SK-MEL-5 (cell line): ENCODE measurements around the gene NDST4. TPM values are rescaled to one million over a fixed set of nuclear protein-coding genes. Genes with fewer than 3 reads are reported as not detected.
"Not testable (repeated sequence)": the region's sequence is repeated elsewhere in the genome, so short reads cannot be mapped to it uniquely, and the experiment has no call there.

Source experiments
- DNase-seq: peaks from one replicate; pipeline ENCODE4 v3.0.0-alpha.2; 2016; ENCODE audit warnings: low read depth, low spot score
- in situ Hi-C: cut with HindIII; loops from 2 replicates; pipeline ENCODE4 v1.10.0; 2016; ENCODE audit warnings: low sequenced_read_pairs, high pct_unique_total_duplicates, low pct_unique_long_range_greater_than_20kb
- total RNA-seq: library from RNA; depleted of rRNA; stranded (reverse); fragments of >200 nt; shearing (Covaris generic); gene quantifications from 2 replicates; pipeline ENCODE4 v1.2.3, GENCODE V29; 2014

Gene NDST4
- total RNA-seq, 1 experiment from 2014 or later, result 0.29 TPM

DNA sequence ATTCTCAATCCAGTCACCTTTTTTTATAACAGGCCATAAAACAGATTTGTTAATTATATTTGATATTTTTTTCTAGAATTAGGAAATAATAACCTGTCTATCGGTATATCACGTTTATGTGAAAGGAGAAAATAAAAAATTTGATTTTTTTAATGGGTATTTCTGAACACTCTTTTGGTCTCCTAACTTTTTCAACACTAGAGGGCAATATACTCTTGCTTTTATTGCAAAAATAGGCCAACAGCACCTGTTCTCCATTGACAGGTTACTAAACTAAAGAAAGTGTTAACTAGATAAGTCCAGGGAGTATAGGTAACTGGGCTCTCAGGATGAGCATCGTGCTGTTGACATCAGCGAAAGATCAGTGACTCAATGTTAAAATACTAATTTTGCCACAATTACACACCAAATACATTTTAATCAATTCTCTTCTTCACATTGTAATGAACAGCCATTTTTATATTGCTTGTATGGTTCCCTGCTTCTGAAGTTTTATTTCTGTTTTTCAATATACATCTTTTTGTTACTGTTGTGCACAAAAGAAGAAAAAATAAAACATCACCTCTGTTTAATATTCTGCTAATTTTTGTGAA lies 22.8 kb downstream of the NDST4 start:
- DNase-seq, result peak; percentile 50
- in situ Hi-C loops, result no loop called here

DNA sequence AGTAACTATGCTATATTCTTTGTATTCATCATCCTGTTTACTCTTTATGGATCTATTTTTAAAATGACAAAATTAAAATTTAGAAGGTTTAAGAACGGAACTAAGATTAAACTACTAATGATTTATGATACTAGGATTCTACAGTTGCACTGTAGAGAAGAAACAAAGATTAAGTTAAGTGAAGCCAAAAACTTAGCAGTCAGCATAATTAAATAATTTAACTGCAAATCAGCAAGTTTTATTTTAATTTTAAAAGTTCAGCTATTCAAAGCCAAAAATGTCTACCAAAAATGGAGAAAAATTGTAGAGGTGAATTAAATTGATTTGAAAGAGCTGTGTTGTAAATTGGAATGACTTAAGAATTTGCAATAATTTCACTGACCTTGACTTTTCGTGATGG lies 30.8 kb downstream of the NDST4 start:
- in situ Hi-C loops, result no loop called here
- DNase-seq, result no peak

- DNase-seq, result no peak
- in situ Hi-C loops, result no loop called here
Observed at GRCh38 chr4:115076691-115077090, 36.7 kb downstream of the NDST4 start.

DNA sequence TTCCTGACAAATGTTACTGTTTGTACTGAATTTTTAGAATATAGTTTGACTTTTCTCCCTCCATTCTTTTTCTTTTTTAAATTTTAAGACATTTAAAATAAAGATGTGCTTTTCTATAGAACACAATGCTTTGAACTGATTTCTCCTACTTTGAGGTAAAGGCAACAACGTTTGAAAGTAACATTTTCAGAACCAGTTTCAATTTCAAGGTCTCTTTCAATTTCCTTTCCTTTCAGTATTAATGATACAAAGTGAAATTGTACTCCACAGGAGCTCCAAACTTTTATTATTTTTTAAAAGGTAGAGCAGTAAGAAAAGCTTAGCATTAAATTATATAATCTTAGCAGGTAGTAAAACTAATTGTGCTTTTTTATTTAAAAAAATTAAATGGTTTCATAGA lies 54.9 kb downstream of the NDST4 start:
- DNase-seq, result no peak
- in situ Hi-C loops, result no loop called here

DNA sequence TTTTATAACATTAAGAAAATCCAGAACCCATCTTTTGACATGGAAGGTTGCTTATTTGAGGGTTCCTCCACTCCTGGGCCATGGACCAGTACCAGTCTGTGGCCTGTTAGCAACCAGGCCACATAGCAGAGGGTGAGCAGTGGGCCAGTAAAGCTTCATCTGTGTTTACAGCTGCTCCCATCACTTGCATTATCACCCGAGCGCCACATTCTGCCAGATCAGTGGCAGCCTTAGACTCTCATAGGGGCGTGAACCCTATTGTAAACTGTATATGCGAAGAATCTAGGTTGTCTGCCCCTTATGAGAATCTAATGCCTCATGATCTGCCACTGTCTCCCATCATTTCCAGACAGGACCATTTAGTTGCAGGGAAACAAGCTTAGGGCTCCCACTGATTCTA lies 58.6 kb downstream of the NDST4 start:
- in situ Hi-C loops, result no loop called here
- no peak for DNase-seq

- no peak for DNase-seq
- in situ Hi-C loops, result no loop called here
Observed at GRCh38 chr4:115053313-115053712, 60.1 kb downstream of the NDST4 start.

- DNase-seq, result peak; percentile 33
- in situ Hi-C loops, result no loop called here
Observed at GRCh38 chr4:115042496-115042895, 70.9 kb downstream of the NDST4 start.

GRCh38 chr4:115030281-115030680 lies 83.1 kb downstream of the NDST4 start:
- no peak for DNase-seq
- in situ Hi-C loops, result no loop called here

- DNase-seq, result no peak
Observed at GRCh38 chr4:115028682-115029410, 84.6 kb downstream of the NDST4 start.

GRCh38 chr4:114999880-115000279 lies 113.5 kb downstream of the NDST4 start:
- no peak for DNase-seq
- in situ Hi-C loops, result no loop called here

More at GRCh38 chr4:115028682-115029410, 84.6 kb downstream of the NDST4 start:
- in situ Hi-C loops, result no loop called here

DNA sequence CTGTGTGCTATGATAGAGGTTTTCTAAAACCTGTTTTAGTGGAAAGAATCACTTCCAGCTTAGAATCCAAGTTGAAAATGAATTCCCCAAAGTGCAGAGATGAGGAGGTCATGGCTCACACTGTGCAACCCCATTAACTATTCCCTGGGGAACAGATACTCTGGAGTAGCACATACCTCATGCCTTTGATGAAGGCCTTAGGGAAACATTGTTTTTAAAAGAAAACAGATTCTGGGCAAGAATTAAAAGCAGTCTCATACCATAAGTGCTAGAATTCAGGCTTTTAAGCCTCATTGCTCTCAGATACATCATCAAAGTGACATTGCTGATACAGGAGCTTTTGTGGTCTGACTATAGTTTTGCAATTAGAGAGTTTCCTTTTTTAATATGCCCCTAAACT lies 115.1 kb downstream of the NDST4 start:
- in situ Hi-C loops, result no loop called here
- no peak for DNase-seq

DNA sequence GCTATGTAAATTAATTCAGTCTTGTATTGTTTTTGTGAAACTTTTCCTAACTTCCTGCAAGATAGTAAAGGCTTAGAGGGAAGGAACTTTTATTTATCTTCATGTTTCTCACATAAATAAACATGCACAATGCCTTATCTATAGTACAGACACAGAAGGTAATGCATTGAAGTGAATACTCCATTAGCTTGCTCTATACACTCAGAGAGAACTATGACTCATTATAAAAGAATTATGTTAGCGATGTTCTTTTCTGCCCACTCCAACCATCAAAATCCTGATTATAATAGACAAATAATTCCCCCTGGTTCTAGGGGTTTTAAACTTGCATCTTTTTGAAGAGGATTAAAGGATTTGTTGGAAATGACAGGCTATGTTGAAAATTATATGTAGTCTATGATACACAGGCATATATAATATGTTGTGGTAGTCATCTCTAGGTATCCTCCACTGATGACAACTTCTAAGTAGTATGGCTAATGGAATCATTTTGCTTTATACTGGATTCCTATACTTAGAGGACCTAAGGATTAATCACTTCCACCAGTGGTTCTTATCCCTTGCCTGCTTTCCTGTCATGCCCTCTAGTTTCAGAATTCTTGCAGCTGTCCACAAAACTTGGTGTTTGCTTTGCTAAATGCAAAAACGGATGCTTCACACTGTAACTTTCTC lies 115.7 kb downstream of the NDST4 start:
- no peak for DNase-seq
- in situ Hi-C loops, result no loop called here

- in situ Hi-C loops, result no loop called here
Observed at GRCh38 chr4:114986133-114986532, 127.3 kb downstream of the NDST4 start.

DNA sequence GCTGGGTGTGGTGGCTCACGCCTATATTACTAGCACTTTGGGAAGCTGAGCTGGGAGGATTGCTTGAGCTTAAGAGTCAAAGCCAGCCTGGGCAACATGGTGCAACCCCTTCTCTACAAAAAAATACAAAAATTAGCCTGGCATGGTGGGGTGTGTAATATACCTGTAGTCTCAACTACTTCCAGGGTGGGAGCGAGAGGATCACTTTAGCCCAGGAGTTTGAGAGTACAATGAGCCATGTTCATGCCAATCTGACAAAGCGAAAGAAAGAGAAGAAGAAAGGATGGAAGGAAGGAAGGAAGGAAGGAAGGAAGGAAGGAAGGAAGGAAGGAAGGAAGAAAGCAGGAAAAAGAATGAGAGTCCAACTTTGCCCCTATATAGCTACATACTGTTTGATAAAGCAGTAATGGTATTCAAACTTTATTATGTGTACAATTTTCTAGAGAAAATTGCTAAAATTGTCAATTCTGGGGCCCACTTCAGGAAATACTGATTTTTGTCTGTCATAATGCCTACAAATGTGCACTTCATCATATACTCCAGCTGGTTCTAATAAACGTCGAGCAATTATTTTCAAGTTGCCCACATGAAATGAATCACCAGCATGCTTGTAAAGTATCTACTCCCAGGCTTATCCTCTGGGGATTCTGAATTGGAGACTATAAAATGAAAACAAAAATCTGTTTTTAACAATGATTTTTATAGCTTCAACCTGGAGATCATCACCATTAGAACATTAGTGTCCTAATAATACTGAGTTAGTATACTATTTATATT lies 132.3 kb downstream of the NDST4 start:
- no peak for DNase-seq
- in situ Hi-C loops, result no loop called here

More at GRCh38 chr4:114986133-114986532, 127.3 kb downstream of the NDST4 start:
- peak; percentile 1 for DNase-seq

GRCh38 chr4:114980399-114980798 lies 133.0 kb downstream of the NDST4 start:
- DNase-seq, in situ Hi-C loops: not testable (repeated sequence)

- in situ Hi-C loops, result no loop called here
- no peak for DNase-seq
Observed at GRCh38 chr4:114976901-114977300, 136.5 kb downstream of the NDST4 start.

GRCh38 chr4:114964026-114964425 lies 149.4 kb downstream of the NDST4 start:
- in situ Hi-C loops, result no loop called here
- DNase-seq, result no peak

DNA sequence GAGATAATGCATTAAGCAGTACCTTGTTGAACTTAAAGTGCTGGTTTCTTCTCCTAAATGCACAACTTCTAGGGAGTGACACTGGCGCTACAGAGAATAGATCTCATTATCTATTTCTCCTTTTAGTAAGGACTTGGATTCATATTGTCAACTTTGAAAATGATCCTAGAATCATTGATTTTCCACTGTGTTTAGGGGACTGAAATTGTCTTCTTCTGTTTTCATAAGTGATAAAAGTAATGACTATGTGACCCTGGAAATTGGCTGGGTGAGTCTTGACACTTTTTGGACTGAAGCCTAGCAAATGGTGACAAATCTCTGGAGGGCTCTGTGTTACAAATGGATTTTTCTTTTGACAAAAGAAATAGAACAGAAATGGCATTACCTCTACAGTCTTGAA lies 167.8 kb downstream of the NDST4 start:
- no peak for DNase-seq
- in situ Hi-C loops, result no loop called here
